PC-9 (cell line): Measurements from ENCODE around the gene RGR. TPM values are rescaled to one million over a fixed set of nuclear protein-coding genes. Genes with fewer than 3 reads are reported as not detected.

Experiments used
- BruUV-seq: library from RNA; stranded (reverse); fragments of 400-500 nt; replicated peaks from 2 replicates; lab custom pipeline; 2021; lab: Mats Ljungman, UMichigan
- CTCF ChIA-PET: fragments of 300-600 bp; sonication (Branson Sonifier 250); formaldehyde crosslinking; loops from one replicate; lab custom pipeline; 2022; ENCODE audit warnings: antibody characterized with exemption; lab: Charles Lee
- POLR2A ChIA-PET: fragments of 300-600 bp; sonication (Branson Sonifier 250); formaldehyde crosslinking; loops from one replicate; lab custom pipeline; 2022; ENCODE audit warnings: antibody characterized with exemption; ENCODE audit not compliant: unreplicated experiment; lab: Charles Lee
- DNase-seq, 2 experiments: peaks; one replicate each; pipeline versions ENCODE4 v3.0.0 to v3.0.0-alpha.2; 2015 to 2022; ENCODE audit warnings: mixed read lengths in 1 of 2
- H2AFZ ChIP-seq: fragments of 200-600 bp; sonication (generic); 2 replicates; pipeline ENCODE4 v1.8.1; 2017; ENCODE audit warnings: antibody characterized with exemption
- H3F3A ChIP-seq: fragments of 200-600 bp; sonication (generic); 2 replicates; pipeline ENCODE4 v1.8.1; 2017; ENCODE audit warnings: antibody characterized with exemption, mild to moderate bottlenecking, low read depth; ENCODE audit not compliant: insufficient read depth
- H3K27ac ChIP-seq: fragments of 200-600 bp; sonication (generic); 2 replicates; pipeline ENCODE4 v1.6.1; 2016; ENCODE audit warnings: mixed run types
- H3K27me3 ChIP-seq: fragments of 200-600 bp; sonication (generic); 2 replicates; pipeline ENCODE4 v1.6.1; 2016; ENCODE audit warnings: low read depth, mixed run types; ENCODE audit not compliant: insufficient read depth
- H3K36me3 ChIP-seq: fragments of 200-600 bp; sonication (generic); 2 replicates; pipeline ENCODE4 v1.6.1; 2016; ENCODE audit warnings: low read depth, mixed run types
- H3K4me1 ChIP-seq: fragments of 200-600 bp; sonication (generic); replicated peaks from 2 replicates; pipeline ENCODE4 v1.6.1; 2016; ENCODE audit warnings: mixed run types; ENCODE audit not compliant: insufficient read depth
- H3K4me2 ChIP-seq: fragments of 200-600 bp; sonication (generic); 2 replicates; pipeline ENCODE4 v1.6.1; 2017; ENCODE audit warnings: mixed run types
- H3K4me3 ChIP-seq: fragments of 200-600 bp; sonication (generic); 2 replicates; pipeline ENCODE4 v1.6.1; 2016; ENCODE audit warnings: mixed run types
- H3K79me2 ChIP-seq: fragments of 200-600 bp; sonication (generic); 2 replicates; pipeline ENCODE4 v1.6.1; 2017; ENCODE audit warnings: low read depth, mixed run types
- H3K9me2 ChIP-seq: fragments of 200-600 bp; sonication (generic); 2 replicates; pipeline ENCODE4 v1.8.1; 2017; ENCODE audit warnings: mild to moderate bottlenecking; ENCODE audit not compliant: insufficient read depth
- H3K9me3 ChIP-seq: fragments of 200-600 bp; sonication (generic); 2 replicates; pipeline ENCODE4 v1.8.1; 2016; ENCODE audit warnings: low read depth; ENCODE audit not compliant: insufficient read depth
- H4K20me1 ChIP-seq: fragments of 200-600 bp; sonication (generic); 2 replicates; pipeline ENCODE4 v1.8.1; 2017; ENCODE audit not compliant: insufficient read depth
- EZH2 ChIP-seq: fragments of 200-600 bp; sonication (generic); IDR thresholded peaks from 2 replicates; pipeline ENCODE4 v1.8.0; 2017; ENCODE audit warnings: antibody characterized with exemption, low read depth
- intact Hi-C: fragments of 100-400 bp; cut with micrococcal nuclease; formaldehyde crosslinking; loops from one replicate; pipeline ENCODE4 v1.10.0; 2022; ENCODE audit not compliant: unreplicated experiment
- total RNA-seq: library from RNA; stranded (reverse); gene quantifications from 2 replicates; pipeline ENCODE4 v1.2.3, GENCODE V29; 2021
- TF ChIP-seq, protein P1 (sequence below): fragments of 200-600 bp; sonication (generic); conservative IDR thresholded peaks from 2 replicates; pipeline ENCODE4 v1.6.1; 2017; ENCODE audit warnings: mixed run types, antibody characterized with exemption, mild to moderate bottlenecking, moderate library complexity

The RGR gene
- total RNA-seq, 1 experiment from 2014 or later, result not detected

DNA sequence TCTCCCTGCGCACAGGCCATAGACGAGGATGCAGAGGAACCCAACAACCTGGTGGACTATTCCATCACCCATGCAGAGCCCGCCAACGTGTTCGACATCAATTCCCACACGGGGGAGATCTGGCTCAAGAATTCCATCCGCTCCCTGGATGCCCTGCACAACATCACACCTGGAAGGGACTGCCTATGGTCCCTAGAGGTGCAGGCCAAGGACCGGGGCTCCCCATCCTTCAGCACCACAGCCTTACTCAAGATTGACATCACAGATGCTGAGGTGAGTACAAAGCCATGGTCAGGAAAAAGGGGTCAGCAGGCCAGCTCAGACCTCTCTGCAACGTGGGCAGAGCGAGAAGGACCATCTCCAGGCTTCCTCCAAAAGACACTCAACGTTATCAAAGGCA lies 31.8 kb upstream of the RGR start:
- Histone ChIP-seq H4K20me1 (0 out of 2 replicates have a peak, but pooled peaks cover 3% of the 10 kb centered on the region), H3K4me2 (no peak overlapping the region), H3K27ac (no peak overlapping the region), H3K36me3 (no peaks in the 10 kb centered on the region), H2AFZ (no peak overlapping the region), H3K4me1 (no peaks in the 10 kb centered on the region), H3K9me2 (no peaks in the 10 kb centered on the region), H3K79me2 (no peaks in the 10 kb centered on the region), H3F3A (no peaks in the 10 kb centered on the region), H3K4me3 (no peak overlapping the region), H3K9me3 (no peaks in the 10 kb centered on the region), H3K27me3 (peaks cover 96% of the 10 kb centered on the region)
- BruUV-seq, result no TSS peak
- ChIA-PET CTCF (no interaction called here), POLR2A (no interaction called here)
- TF ChIP-seq, protein P1, sequence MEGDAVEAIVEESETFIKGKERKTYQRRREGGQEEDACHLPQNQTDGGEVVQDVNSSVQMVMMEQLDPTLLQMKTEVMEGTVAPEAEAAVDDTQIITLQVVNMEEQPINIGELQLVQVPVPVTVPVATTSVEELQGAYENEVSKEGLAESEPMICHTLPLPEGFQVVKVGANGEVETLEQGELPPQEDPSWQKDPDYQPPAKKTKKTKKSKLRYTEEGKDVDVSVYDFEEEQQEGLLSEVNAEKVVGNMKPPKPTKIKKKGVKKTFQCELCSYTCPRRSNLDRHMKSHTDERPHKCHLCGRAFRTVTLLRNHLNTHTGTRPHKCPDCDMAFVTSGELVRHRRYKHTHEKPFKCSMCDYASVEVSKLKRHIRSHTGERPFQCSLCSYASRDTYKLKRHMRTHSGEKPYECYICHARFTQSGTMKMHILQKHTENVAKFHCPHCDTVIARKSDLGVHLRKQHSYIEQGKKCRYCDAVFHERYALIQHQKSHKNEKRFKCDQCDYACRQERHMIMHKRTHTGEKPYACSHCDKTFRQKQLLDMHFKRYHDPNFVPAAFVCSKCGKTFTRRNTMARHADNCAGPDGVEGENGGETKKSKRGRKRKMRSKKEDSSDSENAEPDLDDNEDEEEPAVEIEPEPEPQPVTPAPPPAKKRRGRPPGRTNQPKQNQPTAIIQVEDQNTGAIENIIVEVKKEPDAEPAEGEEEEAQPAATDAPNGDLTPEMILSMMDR, result no peak
- no peak for TF ChIP-seq EZH2
- intact Hi-C loops, result no loop called here
- DNase-seq, result no peak

DNA sequence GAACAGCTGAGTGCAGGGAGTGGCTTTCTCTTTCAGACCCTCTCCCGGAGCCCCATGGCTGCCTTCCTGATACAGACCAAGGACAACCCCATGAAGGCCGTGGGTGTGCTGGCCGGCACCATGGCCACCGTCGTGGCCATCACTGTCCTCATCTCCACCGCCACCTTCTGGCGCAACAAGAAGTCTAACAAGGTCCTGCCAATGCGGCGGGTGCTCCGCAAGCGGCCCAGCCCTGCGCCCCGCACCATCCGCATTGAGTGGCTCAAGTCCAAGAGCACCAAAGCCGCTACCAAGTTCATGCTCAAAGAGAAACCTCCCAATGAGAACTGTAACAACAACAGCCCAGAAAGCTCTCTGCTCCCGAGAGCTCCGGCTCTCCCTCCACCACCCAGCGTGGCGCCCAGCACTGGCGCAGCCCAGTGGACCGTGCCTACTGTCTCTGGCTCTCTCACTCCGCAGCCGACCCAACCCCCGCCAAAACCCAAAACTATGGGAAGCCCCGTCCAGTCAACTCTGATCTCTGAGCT lies 30.7 kb upstream of the RGR start:
- Histone ChIP-seq H3K27me3 (peaks cover 96% of the 10 kb centered on the region), H3K9me3 (no peaks in the 10 kb centered on the region), H3K36me3 (no peaks in the 10 kb centered on the region), H3K4me2 (no peak overlapping the region), H2AFZ (no peak overlapping the region), H4K20me1 (0 out of 2 replicates have a peak, but pooled peaks cover 3% of the 10 kb centered on the region), H3K9me2 (no peaks in the 10 kb centered on the region), H3K4me1 (no peaks in the 10 kb centered on the region), H3K79me2 (no peaks in the 10 kb centered on the region), H3K27ac (no peak overlapping the region), H3F3A (no peaks in the 10 kb centered on the region), H3K4me3 (no peak overlapping the region)
- BruUV-seq, result no TSS peak
- CTCF ChIA-PET, result interaction anchor here (0.6 kb wide), 1 partner anchor 216 kb away, joined by 3 read pairs; no protein-coding TSS in a partner anchor
- no peak for DNase-seq
- POLR2A ChIA-PET, result no interaction called here
- intact Hi-C loops, result no loop called here
- TF ChIP-seq, protein P1, result no peak
- no peak for TF ChIP-seq EZH2

- TF ChIP-seq, protein P1, result peak; percentile 65
- no peak for TF ChIP-seq EZH2
Measured at GRCh38 chr10:84214612-84215235, 30.1 kb upstream of the RGR start.

More at GRCh38 chr10:84214612-84215235, 30.1 kb upstream of the RGR start:
- Histone ChIP-seq H3K9me2 (no peaks in the 10 kb centered on the region), H3F3A (no peaks in the 10 kb centered on the region), H3K4me1 (no peaks in the 10 kb centered on the region), H3K4me3 (no peak overlapping the region), H3K9me3 (no peaks in the 10 kb centered on the region), H3K27me3 (peaks cover 97% of the 10 kb centered on the region), H4K20me1 (0 out of 2 replicates have a peak, but pooled peaks cover 3% of the 10 kb centered on the region), H3K36me3 (no peaks in the 10 kb centered on the region), H2AFZ (no peak overlapping the region), H3K27ac (no peak overlapping the region), H3K79me2 (no peaks in the 10 kb centered on the region), H3K4me2 (no peak overlapping the region)
- BruUV-seq, result no TSS peak
- intact Hi-C loops, result no loop called here
- CTCF ChIA-PET, result interaction anchor here (0.6 kb wide), 1 partner anchor 215 kb away, joined by 3 read pairs; no protein-coding TSS in a partner anchor
- DNase-seq, result no peak
- POLR2A ChIA-PET, result no interaction called here
